RWPE2 (cell line): ENCODE measurements around the gene KCNQ2.
A peak's percentile ranks its signal among the peaks of the same experiment; 100 is the strongest.

Experiments used
- ATAC-seq: fragments of 200-7000 bp; cut with Tn5 transposase; 3 replicates; pipeline ENCODE4 v1.9.1; 2021; ENCODE audit warnings: low read depth
- DNase-seq: peaks from one replicate; pipeline ENCODE4 v3.0.0-alpha.2; 2020; ENCODE audit warnings: low spot score
- H3K27ac ChIP-seq: fragments of 450-650 bp; 2 replicates; pipeline ENCODE4 v1.5.1; 2017; ENCODE audit warnings: mild to moderate bottlenecking; ENCODE audit not compliant: poor library complexity, severe bottlenecking
- H3K27me3 ChIP-seq: fragments of 250-450 bp; sonication (Bioruptor Pico); 2 replicates; pipeline ENCODE4 v1.5.1; 2021; ENCODE audit warnings: mild to moderate bottlenecking, moderate library complexity; ENCODE audit not compliant: insufficient read depth, poor library complexity, severe bottlenecking
- H3K36me3 ChIP-seq: fragments of 250-450 bp; sonication (Bioruptor Pico); 2 replicates; pipeline ENCODE4 v1.5.1; 2020; ENCODE audit warnings: low read depth, mild to moderate bottlenecking, moderate library complexity
- H3K4me1 ChIP-seq: fragments of 250-450 bp; sonication (Bioruptor Pico); 2 replicates; pipeline ENCODE4 v1.5.1; 2021; ENCODE audit warnings: mild to moderate bottlenecking, moderate library complexity; ENCODE audit not compliant: insufficient read depth, poor library complexity, severe bottlenecking
- H3K4me3 ChIP-seq: fragments of 250-450 bp; sonication (Bioruptor Pico); 2 replicates; pipeline ENCODE4 v1.5.1; 2021; ENCODE audit warnings: mild to moderate bottlenecking, moderate library complexity; ENCODE audit not compliant: severe bottlenecking
- H3K9me3 ChIP-seq: fragments of 250-450 bp; sonication (Bioruptor Pico); 2 replicates; pipeline ENCODE4 v1.5.1; 2021; ENCODE audit warnings: mild to moderate bottlenecking, moderate library complexity; ENCODE audit not compliant: severe bottlenecking
- CTCF ChIP-seq: fragments of 450-650 bp; IDR thresholded peaks from one replicate; pipeline ENCODE4 v1.5.1; 2017; ENCODE audit warnings: mild to moderate bottlenecking, moderate library complexity; ENCODE audit not compliant: poor library complexity, severe bottlenecking

The KCNQ2 gene

DNA sequence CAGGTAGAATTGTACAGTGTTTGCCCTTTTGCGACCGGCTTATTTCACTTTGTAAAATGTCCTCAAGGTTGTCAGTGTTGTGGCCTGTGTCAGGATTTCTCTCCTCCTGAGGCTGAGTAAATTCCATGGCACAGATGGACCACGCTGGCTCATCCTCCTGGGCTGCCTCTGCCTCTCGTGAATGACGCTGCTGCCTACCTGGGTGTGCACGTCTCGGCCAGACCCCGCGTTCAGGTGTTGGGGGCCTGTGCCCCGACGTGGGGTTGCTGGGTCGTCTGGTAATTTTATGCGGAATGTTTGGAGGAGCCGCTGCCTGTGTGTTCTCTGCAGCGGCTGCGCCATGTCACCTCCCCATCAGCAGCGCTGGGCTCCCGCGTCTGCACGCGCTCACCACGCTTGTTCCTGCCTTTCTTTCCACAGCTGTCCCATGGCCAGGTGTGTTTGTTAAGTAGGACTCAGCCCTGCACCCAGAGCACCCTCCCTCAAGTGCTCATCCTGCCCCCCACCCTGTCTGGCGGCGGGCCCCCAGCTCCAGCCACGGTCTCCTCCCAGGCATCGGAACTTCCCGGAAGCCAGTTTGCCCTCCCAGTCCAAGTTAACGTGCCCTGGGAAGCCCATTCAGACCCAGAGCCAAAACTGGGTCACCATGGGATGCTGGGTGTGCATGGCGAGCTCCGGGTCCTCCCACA lies 75.2 kb downstream of the KCNQ2 start:
- DNase-seq, result peak; percentile 77
- Histone ChIP-seq H3K36me3 (no peaks in the 10 kb centered on the region), H3K27me3 (peaks cover 78% of the 10 kb centered on the region), H3K4me3 (no peak overlapping the region), H3K4me1 (no peaks in the 10 kb centered on the region), H3K27ac (no peak overlapping the region), H3K9me3 (no peaks in the 10 kb centered on the region)
- ATAC-seq, result no peak
- TF ChIP-seq CTCF, result no peak

- H3K27me3 ChIP-seq, result peaks cover 73% of the 10 kb centered on the region
- ATAC-seq (no peak), DNase-seq (peak; percentile 83)
- no peak overlapping the region for H3K27ac ChIP-seq
- no peak overlapping the region for H3K4me3 ChIP-seq
- H3K9me3 ChIP-seq, result no peaks in the 10 kb centered on the region
- H3K36me3 ChIP-seq, result no peaks in the 10 kb centered on the region
- H3K4me1 ChIP-seq, result no peaks in the 10 kb centered on the region
- TF ChIP-seq CTCF, result no peak
Measured at GRCh38 chr20:63396300-63396699, 76.2 kb downstream of the KCNQ2 start.

DNA sequence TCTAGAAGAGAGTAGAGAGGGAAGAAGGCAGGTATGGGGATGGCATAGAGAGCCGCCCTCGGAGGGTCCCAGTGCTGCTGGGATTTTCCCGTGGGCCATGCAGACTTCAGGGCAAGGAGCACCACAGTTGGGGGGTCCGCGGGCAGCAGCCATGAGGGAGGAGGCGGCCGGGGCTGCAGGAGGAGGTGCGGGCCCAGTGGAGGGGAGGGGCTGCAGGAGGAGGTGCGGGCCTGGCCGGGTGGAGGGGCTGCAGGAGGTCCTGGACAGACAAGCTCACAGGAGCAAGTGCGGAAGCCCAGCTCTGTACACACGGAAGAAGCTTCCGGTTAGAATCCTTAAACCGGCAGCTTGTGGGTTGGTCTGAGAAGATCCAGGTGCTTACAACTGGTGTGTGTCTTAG lies 76.7 kb downstream of the KCNQ2 start:
- Histone ChIP-seq H3K4me1 (no peaks in the 10 kb centered on the region), H3K27ac (no peak overlapping the region), H3K27me3 (peaks cover 68% of the 10 kb centered on the region), H3K4me3 (no peak overlapping the region), H3K36me3 (no peaks in the 10 kb centered on the region), H3K9me3 (no peaks in the 10 kb centered on the region)
- ATAC-seq (no peak), DNase-seq (peak; percentile 86)
- no peak for TF ChIP-seq CTCF

- no peaks in the 10 kb centered on the region for H3K4me1 ChIP-seq
- no peak for TF ChIP-seq CTCF
- H3K27ac ChIP-seq, result no peak overlapping the region
- DNase-seq (no peak), ATAC-seq (no peak)
- no peaks in the 10 kb centered on the region for H3K36me3 ChIP-seq
- H3K4me3 ChIP-seq, result no peak overlapping the region
- H3K27me3 ChIP-seq, result peaks cover 62% of the 10 kb centered on the region
- H3K9me3 ChIP-seq, result peaks cover 5% of the 10 kb centered on the region
Measured at GRCh38 chr20:63394920-63395455, 77.5 kb downstream of the KCNQ2 start.
